HCT116 (cell line): ENCODE data around the gene PREB. TPM values are rescaled to one million over a fixed set of nuclear protein-coding genes. Genes with fewer than 3 reads are reported as not detected.

ENCODE experiments used
- EGR1 ChIP-seq: IDR thresholded peaks from 2 replicates; pipeline ENCODE4 v1.6.1; 2012; ENCODE audit warnings: low read depth
- ELF1 ChIP-seq: IDR thresholded peaks from 2 replicates; pipeline ENCODE4 v1.6.1; 2012; ENCODE audit warnings: low read depth, borderline replicate concordance
- FOSL1 ChIP-seq: IDR thresholded peaks from 2 replicates; pipeline ENCODE4 v1.6.1; 2012; ENCODE audit warnings: low read depth
- JUND ChIP-seq: IDR thresholded peaks from 2 replicates; pipeline ENCODE4 v1.6.1; 2012
- POLR2A ChIP-seq: IDR thresholded peaks from 2 replicates; pipeline ENCODE4 v1.7.0; 2011; ENCODE audit warnings: borderline replicate concordance; ENCODE audit not compliant: insufficient read depth, insufficient read length; ENCODE audit errors: extremely low read depth
- POLR2AphosphoS5 ChIP-seq: IDR thresholded peaks from 2 replicates; pipeline ENCODE4 v1.6.1; 2011; ENCODE audit warnings: mild to moderate bottlenecking, low read depth, low read length, moderate library complexity
- SRF ChIP-seq: IDR thresholded peaks from 2 replicates; pipeline ENCODE4 v1.6.1; 2012; ENCODE audit warnings: low read depth
- TCF7L2 ChIP-seq: IDR thresholded peaks from 2 replicates; pipeline ENCODE4 v1.7.0; 2011; ENCODE audit warnings: borderline replicate concordance, inconsistent platforms; ENCODE audit not compliant: insufficient read depth, insufficient read length; ENCODE audit errors: extremely low read depth
- ZNF274 ChIP-seq: fragments of 200-500 bp; sonication (Bioruptor generic); IDR thresholded peaks from 2 replicates; pipeline ENCODE4 v1.6.1; 2014; ENCODE audit warnings: mild to moderate bottlenecking, low read depth, low read length, inconsistent platforms
- total RNA-seq: library from RNA; stranded (reverse); gene quantifications from one replicate; pipeline ENCODE4 v1.2.1, GENCODE V29; 2021; ENCODE audit not compliant: unreplicated experiment
- TF ChIP-seq, protein P1 (sequence below), 3 experiments: fragments of 200-600 bp in 1 of 3; sonication (generic) in 1 of 3; IDR thresholded peaks in 2 of 3; conservative IDR thresholded peaks in 1 of 3; 2 replicates each; pipeline ENCODE4 v1.5.1; 2012 to 2017; ENCODE audit warnings: low read depth in 2 of 3, low read length in 2 of 3, antibody characterized with exemption in 1 of 3, borderline replicate concordance in 1 of 3, control low read depth in 1 of 3, mild to moderate bottlenecking in 1 of 3, mixed read lengths in 1 of 3, mixed run types in 1 of 3, moderate library complexity in 1 of 3; ENCODE audit not compliant: insufficient read depth in 1 of 3
- TF ChIP-seq, protein P2 (sequence below): IDR thresholded peaks from 2 replicates; pipeline ENCODE4 v1.6.1; 2012
- TF ChIP-seq, protein P3 (sequence below): IDR thresholded peaks from 2 replicates; pipeline ENCODE4 v1.6.1; 2012
- TF ChIP-seq, protein P4 (sequence below): IDR thresholded peaks from 2 replicates; pipeline ENCODE4 v1.6.1; 2011; ENCODE audit warnings: mild to moderate bottlenecking, low read length, moderate library complexity; ENCODE audit not compliant: insufficient replicate concordance; ENCODE audit errors: extremely low read depth

The PREB gene
- total RNA-seq, 1 experiment from 2014 or later: 54.2 TPM

DNA sequence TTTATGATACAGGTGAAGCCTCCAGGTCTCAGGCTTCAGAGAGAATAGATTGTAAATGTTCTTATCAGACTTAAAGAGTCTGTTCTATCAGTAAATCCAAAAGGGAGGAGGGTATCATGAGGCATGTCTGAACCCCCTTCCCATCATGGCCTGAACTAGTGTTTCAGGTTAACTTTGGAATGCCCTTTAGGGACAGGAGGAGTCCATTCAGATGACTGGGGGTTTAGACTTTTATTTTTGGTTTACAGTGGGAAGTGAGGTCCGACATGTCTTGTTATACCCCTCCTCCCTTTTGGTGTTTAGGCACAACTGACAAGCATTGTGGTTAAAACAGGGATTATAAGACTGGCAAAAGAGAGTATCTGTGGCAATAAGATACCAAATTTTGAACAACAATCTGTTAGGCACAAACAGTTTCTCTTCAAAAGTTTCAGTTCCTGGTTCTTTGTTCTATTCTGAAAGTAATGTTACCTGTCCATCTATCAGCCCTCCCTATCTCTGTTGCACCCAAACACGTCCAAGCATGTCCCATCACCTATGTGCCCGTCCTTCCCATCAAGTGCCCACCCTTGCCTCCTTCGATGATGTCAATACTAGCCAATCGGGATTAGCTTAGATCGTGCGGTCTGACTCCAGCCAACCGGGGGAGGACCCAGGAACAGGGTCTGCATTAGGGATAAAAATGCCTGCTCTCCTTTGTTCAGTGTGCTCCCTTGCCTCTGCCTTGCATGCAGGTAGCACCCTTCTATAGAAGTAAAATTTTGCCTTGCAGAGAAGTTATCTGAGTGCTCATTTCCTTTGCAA, 30.7 kb upstream of the PREB start (continued):
- TF ChIP-seq, protein P1, sequence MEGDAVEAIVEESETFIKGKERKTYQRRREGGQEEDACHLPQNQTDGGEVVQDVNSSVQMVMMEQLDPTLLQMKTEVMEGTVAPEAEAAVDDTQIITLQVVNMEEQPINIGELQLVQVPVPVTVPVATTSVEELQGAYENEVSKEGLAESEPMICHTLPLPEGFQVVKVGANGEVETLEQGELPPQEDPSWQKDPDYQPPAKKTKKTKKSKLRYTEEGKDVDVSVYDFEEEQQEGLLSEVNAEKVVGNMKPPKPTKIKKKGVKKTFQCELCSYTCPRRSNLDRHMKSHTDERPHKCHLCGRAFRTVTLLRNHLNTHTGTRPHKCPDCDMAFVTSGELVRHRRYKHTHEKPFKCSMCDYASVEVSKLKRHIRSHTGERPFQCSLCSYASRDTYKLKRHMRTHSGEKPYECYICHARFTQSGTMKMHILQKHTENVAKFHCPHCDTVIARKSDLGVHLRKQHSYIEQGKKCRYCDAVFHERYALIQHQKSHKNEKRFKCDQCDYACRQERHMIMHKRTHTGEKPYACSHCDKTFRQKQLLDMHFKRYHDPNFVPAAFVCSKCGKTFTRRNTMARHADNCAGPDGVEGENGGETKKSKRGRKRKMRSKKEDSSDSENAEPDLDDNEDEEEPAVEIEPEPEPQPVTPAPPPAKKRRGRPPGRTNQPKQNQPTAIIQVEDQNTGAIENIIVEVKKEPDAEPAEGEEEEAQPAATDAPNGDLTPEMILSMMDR (IDR thresholded peaks at IDR 0.05 in 2 of 3, conservative IDR thresholded peaks at IDR 0.05 in 1 of 3; ENCODE audit: borderline replicate concordance in 1 of 3, insufficient read depth in 1 of 3, low read depth in 2 of 3, low read length in 2 of 3): no peak
- TF ChIP-seq POLR2A (no peak), POLR2AphosphoS5 (no peak), ZNF274 (no peak), FOSL1 (no peak), TCF7L2 (no peak), ELF1 (no peak), JUND (no peak), SRF (no peak), EGR1 (no peak)
- TF ChIP-seq, protein P2, sequence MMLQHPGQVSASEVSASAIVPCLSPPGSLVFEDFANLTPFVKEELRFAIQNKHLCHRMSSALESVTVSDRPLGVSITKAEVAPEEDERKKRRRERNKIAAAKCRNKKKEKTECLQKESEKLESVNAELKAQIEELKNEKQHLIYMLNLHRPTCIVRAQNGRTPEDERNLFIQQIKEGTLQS: no peak
- TF ChIP-seq, protein P3, sequence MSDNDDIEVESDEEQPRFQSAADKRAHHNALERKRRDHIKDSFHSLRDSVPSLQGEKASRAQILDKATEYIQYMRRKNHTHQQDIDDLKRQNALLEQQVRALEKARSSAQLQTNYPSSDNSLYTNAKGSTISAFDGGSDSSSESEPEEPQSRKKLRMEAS: no peak
- TF ChIP-seq, protein P4, sequence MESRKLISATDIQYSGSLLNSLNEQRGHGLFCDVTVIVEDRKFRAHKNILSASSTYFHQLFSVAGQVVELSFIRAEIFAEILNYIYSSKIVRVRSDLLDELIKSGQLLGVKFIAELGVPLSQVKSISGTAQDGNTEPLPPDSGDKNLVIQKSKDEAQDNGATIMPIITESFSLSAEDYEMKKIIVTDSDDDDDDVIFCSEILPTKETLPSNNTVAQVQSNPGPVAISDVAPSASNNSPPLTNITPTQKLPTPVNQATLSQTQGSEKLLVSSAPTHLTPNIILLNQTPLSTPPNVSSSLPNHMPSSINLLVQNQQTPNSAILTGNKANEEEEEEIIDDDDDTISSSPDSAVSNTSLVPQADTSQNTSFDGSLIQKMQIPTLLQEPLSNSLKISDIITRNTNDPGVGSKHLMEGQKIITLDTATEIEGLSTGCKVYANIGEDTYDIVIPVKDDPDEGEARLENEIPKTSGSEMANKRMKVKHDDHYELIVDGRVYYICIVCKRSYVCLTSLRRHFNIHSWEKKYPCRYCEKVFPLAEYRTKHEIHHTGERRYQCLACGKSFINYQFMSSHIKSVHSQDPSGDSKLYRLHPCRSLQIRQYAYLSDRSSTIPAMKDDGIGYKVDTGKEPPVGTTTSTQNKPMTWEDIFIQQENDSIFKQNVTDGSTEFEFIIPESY: no peak
